ENCODE data around the gene PRRC2B.

- no peak for TF ChIP-seq ZNF274 (IDR thresholded peaks at IDR 0.05; ENCODE audit: low read depth, low read length)
- TF ChIP-seq YY1 (IDR thresholded peaks at IDR 0.05; ENCODE audit: insufficient read depth, insufficient read length), result no peak
- no peak for TF ChIP-seq SUZ12 (IDR thresholded peaks at IDR 0.05; ENCODE audit: extremely low read depth, insufficient read depth, insufficient read length)
Observed at GRCh38 chr9:131370638-131371037, 23.2 kb upstream of the PRRC2B start.
